ENCODE measurements around the gene POLR1C. TPM values are rescaled to one million over a fixed set of nuclear protein-coding genes. Genes with fewer than 3 reads are reported as not detected.

POLR1C gene
- total and polyA plus RNA-seq, 4 donors, result 10.8 to 24.3 (median 19.0) TPM

DNA sequence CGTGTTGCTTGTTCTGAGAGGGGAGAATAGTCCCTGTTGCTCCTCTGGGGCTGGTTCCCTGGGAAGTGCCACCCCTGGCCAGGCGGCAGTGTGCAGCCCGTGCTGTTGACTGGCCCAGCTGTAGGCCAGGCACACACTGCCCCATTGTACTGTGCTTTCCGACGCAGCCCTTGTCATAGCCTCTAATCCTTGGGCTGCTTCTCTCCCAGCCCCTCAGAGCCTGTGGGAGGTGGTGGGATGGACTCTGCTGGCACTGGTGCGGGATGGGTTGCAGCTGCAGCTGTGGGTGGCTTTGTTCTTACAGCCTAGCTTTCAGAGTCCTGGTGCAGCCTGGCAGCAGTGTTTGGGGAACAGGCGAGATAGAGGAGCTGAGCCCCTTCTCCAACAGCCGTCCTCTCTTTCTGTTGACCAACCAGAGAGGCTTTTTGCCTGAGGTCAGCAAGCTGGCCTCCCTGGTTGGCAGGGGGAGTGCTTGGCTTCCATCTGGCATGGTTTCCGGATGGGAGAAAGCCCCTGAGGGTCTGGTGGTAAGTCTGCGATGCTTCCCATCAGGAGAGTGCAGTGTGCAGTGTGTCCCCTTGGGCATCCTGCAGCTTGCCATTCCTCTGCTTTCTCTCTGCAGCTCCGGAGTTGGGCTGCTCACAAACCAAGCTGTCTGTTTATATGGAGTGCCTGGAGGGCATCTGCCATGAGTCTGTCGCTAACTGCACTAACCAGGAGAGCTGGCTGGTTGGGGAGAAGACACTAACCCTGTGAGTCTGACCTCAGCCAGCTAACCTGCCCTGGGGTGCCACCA is 27.4 kb upstream of the POLR1C start:
- TF ChIP-seq EGR1 (IDR thresholded peaks at IDR 0.05; ENCODE audit: low read depth in 2 of 2) (no peak), TAF1 (conservative IDR thresholded peaks at IDR 0.05) (no peak), RXRA (IDR thresholded peaks at IDR 0.05) (no peak), HNF4G (IDR thresholded peaks at IDR 0.05) (no peak), FOXA2 (IDR thresholded peaks at IDR 0.05) (no peak), HNF4A (conservative IDR thresholded peaks at IDR 0.05) (no peak), NR2F2 (IDR thresholded peaks at IDR 0.05) (no peak)
- TF ChIP-seq, protein P1, sequence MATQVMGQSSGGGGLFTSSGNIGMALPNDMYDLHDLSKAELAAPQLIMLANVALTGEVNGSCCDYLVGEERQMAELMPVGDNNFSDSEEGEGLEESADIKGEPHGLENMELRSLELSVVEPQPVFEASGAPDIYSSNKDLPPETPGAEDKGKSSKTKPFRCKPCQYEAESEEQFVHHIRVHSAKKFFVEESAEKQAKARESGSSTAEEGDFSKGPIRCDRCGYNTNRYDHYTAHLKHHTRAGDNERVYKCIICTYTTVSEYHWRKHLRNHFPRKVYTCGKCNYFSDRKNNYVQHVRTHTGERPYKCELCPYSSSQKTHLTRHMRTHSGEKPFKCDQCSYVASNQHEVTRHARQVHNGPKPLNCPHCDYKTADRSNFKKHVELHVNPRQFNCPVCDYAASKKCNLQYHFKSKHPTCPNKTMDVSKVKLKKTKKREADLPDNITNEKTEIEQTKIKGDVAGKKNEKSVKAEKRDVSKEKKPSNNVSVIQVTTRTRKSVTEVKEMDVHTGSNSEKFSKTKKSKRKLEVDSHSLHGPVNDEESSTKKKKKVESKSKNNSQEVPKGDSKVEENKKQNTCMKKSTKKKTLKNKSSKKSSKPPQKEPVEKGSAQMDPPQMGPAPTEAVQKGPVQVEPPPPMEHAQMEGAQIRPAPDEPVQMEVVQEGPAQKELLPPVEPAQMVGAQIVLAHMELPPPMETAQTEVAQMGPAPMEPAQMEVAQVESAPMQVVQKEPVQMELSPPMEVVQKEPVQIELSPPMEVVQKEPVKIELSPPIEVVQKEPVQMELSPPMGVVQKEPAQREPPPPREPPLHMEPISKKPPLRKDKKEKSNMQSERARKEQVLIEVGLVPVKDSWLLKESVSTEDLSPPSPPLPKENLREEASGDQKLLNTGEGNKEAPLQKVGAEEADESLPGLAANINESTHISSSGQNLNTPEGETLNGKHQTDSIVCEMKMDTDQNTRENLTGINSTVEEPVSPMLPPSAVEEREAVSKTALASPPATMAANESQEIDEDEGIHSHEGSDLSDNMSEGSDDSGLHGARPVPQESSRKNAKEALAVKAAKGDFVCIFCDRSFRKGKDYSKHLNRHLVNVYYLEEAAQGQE (IDR thresholded peaks at IDR 0.05), result no peak
- no peaks in the 10 kb centered on the region for H3K27me3 ChIP-seq (ENCODE audit: control insufficient read depth in 4 of 4, insufficient read depth in 4 of 4, low read length in 3 of 4)

DNA sequence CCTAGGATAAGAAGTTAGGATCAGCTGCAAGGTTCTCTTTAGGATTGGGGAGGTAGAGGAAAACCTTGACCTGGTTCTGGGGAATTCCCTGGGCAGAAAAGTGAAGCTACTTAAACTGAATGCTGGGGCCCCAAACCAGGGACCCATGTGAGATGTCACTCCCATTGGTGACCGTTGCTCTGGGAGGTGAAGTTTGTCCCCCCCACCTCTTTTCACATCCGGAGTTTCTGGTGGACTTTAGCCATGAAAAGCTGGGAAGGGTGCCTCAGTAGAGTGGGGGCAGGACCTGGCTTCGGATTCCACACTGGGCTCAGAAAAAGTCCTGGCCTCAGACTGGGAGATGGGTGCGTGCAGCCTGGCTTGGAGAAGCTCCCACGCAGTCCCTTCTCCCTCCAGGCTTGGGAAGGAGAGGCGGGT is 26.4 kb upstream of the POLR1C start:
- peak overlapping the region in 1 of 2 donors; percentile 44 for H3K27ac ChIP-seq (ENCODE audit: low read depth in 1 of 2, low read length in 2 of 2)
- no peak overlapping the region for H3K9ac ChIP-seq (ENCODE audit: low read depth in 1 of 2, low read length in 2 of 2)
- WGBS, result 29% methylated on average over 6 of the region's 6 CpGs
- H3K36me3 ChIP-seq (ENCODE audit: control insufficient read depth in 4 of 4, insufficient read depth in 3 of 4, low read depth in 1 of 4, low read length in 3 of 4), result no peaks in the 10 kb centered on the region
- peaks cover 10 to 26% (median 21%) of the 10 kb centered on the region in 4 donors for H3K4me1 ChIP-seq (ENCODE audit: control insufficient read depth in 4 of 4, insufficient read depth in 4 of 4, low read length in 3 of 4)
- TF ChIP-seq HNF4A (conservative IDR thresholded peaks at IDR 0.05) (peak; percentile 87 to 90), HNF4G (IDR thresholded peaks at IDR 0.05) (peak; percentile 73), ATF3 (IDR thresholded peaks at IDR 0.05) (no peak), SP1 (IDR thresholded peaks at IDR 0.05) (peak; percentile 69), RXRA (IDR thresholded peaks at IDR 0.05) (peak in 1 of 2 donors; percentile 45)
- no peaks in the 10 kb centered on the region for H3K9me3 ChIP-seq (ENCODE audit: control insufficient read depth in 4 of 4, low read length in 3 of 4)
- no peak for DNase-seq (ENCODE audit: low spot score)
- H3K4me3 ChIP-seq (ENCODE audit: low read depth in 1 of 3, low read length in 3 of 3), result no peak overlapping the region
- no peaks in the 10 kb centered on the region for H3K27me3 ChIP-seq (ENCODE audit: control insufficient read depth in 4 of 4, insufficient read depth in 4 of 4, low read length in 3 of 4)

More for the DNA sequence above, 27.4 kb upstream of the POLR1C start:
- H3K9me3 ChIP-seq (ENCODE audit: control insufficient read depth in 4 of 4, low read length in 3 of 4), result no peaks in the 10 kb centered on the region
- 96% methylated on average over 12 of the region's 12 CpGs for WGBS
- peak overlapping the region in 1 of 2 donors; percentile 44 for H3K27ac ChIP-seq (ENCODE audit: low read depth in 1 of 2, low read length in 2 of 2)
- peaks cover 10 to 26% (median 21%) of the 10 kb centered on the region in 4 donors for H3K4me1 ChIP-seq (ENCODE audit: control insufficient read depth in 4 of 4, insufficient read depth in 4 of 4, low read length in 3 of 4)
- H3K36me3 ChIP-seq (ENCODE audit: control insufficient read depth in 4 of 4, insufficient read depth in 3 of 4, low read depth in 1 of 4, low read length in 3 of 4), result peaks cover 0 to 2% (median 0%) of the 10 kb centered on the region in 4 donors
- no peak for DNase-seq (ENCODE audit: low spot score)
- H3K4me3 ChIP-seq (ENCODE audit: low read depth in 1 of 3, low read length in 3 of 3), result no peak overlapping the region
- H3K9ac ChIP-seq (ENCODE audit: low read depth in 1 of 2, low read length in 2 of 2), result no peak overlapping the region

GRCh38 chr6:43491750-43492661 is 24.9 kb upstream of the POLR1C start:
- Histone ChIP-seq H3K9me3 (ENCODE audit: control insufficient read depth in 4 of 4, low read length in 3 of 4) (no peaks in the 10 kb centered on the region), H3K4me3 (ENCODE audit: low read depth in 1 of 3, low read length in 3 of 3) (no peak overlapping the region), H3K27ac (ENCODE audit: low read depth in 1 of 2, low read length in 2 of 2) (peak overlapping the region in 1 of 2 donors; percentile 41), H3K9ac (ENCODE audit: low read depth in 1 of 2, low read length in 2 of 2) (no peak overlapping the region), H3K27me3 (ENCODE audit: control insufficient read depth in 4 of 4, insufficient read depth in 4 of 4, low read length in 3 of 4) (no peaks in the 10 kb centered on the region), H3K36me3 (ENCODE audit: control insufficient read depth in 4 of 4, insufficient read depth in 3 of 4, low read depth in 1 of 4, low read length in 3 of 4) (no peaks in the 10 kb centered on the region), H3K4me1 (ENCODE audit: control insufficient read depth in 4 of 4, insufficient read depth in 4 of 4, low read length in 3 of 4) (peaks cover 10 to 35% (median 25%) of the 10 kb centered on the region in 4 donors)
- WGBS, result 67% methylated on average over 10 of the region's 10 CpGs
- DNase-seq (ENCODE audit: low spot score), result no peak
- TF ChIP-seq HNF4A (conservative IDR thresholded peaks at IDR 0.05) (peak in 1 of 2 donors; percentile 8), GABPA (IDR thresholded peaks at IDR 0.05 in 1 of 2, conservative IDR thresholded peaks at IDR 0.05 in 1 of 2) (no peak)

Data from liver (tissue), 9 donors.